Bronchial epithelial cell (primary cell): ENCODE measurements around the gene ZMYND8. TPM values are rescaled to one million over a fixed set of nuclear protein-coding genes. Genes with fewer than 3 reads are reported as not detected.

ENCODE experiments used
- DNase-seq: peaks from one replicate; pipeline ENCODE4 v3.0.0-alpha.2; 2010; ENCODE audit warnings: low read depth
- FAIRE-seq: peaks from 2 replicates; lab custom pipeline; 2011; peaks lifted over from hg19 to GRCh38; lab: Jason Lieb, UNC
- H3K27me3 ChIP-seq: 2 replicates; pipeline ENCODE4 v1.5.1; 2011; ENCODE audit warnings: low read length; ENCODE audit not compliant: control insufficient read depth, insufficient read depth
- H3K36me3 ChIP-seq: 2 replicates; pipeline ENCODE4 v1.5.1; 2011; ENCODE audit warnings: low read length; ENCODE audit not compliant: control insufficient read depth, insufficient read depth
- H3K4me3 ChIP-seq: 2 replicates; pipeline ENCODE4 v1.5.1; 2011; ENCODE audit warnings: mild to moderate bottlenecking, low read depth, low read length, control low read depth
- CTCF ChIP-seq: IDR thresholded peaks from 2 replicates; pipeline ENCODE4 v1.5.1; 2011; ENCODE audit warnings: mild to moderate bottlenecking, moderate library complexity, low read length, control low read depth, inconsistent platforms; ENCODE audit not compliant: insufficient read depth, severe bottlenecking
- total RNA-seq: library from RNA; depleted of rRNA; stranded (reverse); fragments of >200 nt; gene quantifications from 2 replicates; pipeline ENCODE4 v1.2.1, GENCODE V29; 2014

The ZMYND8 gene
- total RNA-seq, 1 donor from 2014 or later: 13.4 TPM

GRCh38 chr20:47217482-47218446 is 138.7 kb downstream of the ZMYND8 start:
- no peak overlapping the region for H3K4me3 ChIP-seq
- no peak for DNase-seq
- peaks cover 36% of the 10 kb centered on the region for H3K36me3 ChIP-seq
- TF ChIP-seq CTCF: no peak
- H3K27me3 ChIP-seq: no peaks in the 10 kb centered on the region
- FAIRE-seq: no peak

GRCh38 chr20:47216819-47217410 is 139.6 kb downstream of the ZMYND8 start:
- FAIRE-seq (no peak), DNase-seq (no peak)
- Histone ChIP-seq H3K27me3 (no peaks in the 10 kb centered on the region), H3K36me3 (peaks cover 33% of the 10 kb centered on the region), H3K4me3 (no peak overlapping the region)
- TF ChIP-seq CTCF: no peak

- Histone ChIP-seq H3K4me3 (no peak overlapping the region), H3K36me3 (peaks cover 33% of the 10 kb centered on the region), H3K27me3 (no peaks in the 10 kb centered on the region)
- FAIRE-seq (no peak), DNase-seq (no peak)
- no peak for TF ChIP-seq CTCF
Measured at GRCh38 chr20:47215653-47216397, 140.7 kb downstream of the ZMYND8 start.

GRCh38 chr20:47213966-47214365 is 142.5 kb downstream of the ZMYND8 start:
- no peak for TF ChIP-seq CTCF
- peaks cover 30% of the 10 kb centered on the region for H3K36me3 ChIP-seq
- no peak for FAIRE-seq
- no peaks in the 10 kb centered on the region for H3K27me3 ChIP-seq
- H3K4me3 ChIP-seq: no peak overlapping the region
- DNase-seq: no peak

- FAIRE-seq: no peak
- Histone ChIP-seq H3K36me3 (peaks cover 28% of the 10 kb centered on the region), H3K27me3 (no peaks in the 10 kb centered on the region), H3K4me3 (no peak overlapping the region)
- TF ChIP-seq CTCF: no peak
- DNase-seq: no peak
Measured at GRCh38 chr20:47212606-47213207, 143.8 kb downstream of the ZMYND8 start.
